ENCODE results near the gene ZDHHC19. TPM values are rescaled to one million over a fixed set of nuclear protein-coding genes. Genes with fewer than 3 reads are reported as not detected.

ZDHHC19 gene
- polyA plus RNA-seq, 1 donor (not counting 4 experiments of a cell fraction or from before 2014, with no cell fraction given), result not detected

DNA sequence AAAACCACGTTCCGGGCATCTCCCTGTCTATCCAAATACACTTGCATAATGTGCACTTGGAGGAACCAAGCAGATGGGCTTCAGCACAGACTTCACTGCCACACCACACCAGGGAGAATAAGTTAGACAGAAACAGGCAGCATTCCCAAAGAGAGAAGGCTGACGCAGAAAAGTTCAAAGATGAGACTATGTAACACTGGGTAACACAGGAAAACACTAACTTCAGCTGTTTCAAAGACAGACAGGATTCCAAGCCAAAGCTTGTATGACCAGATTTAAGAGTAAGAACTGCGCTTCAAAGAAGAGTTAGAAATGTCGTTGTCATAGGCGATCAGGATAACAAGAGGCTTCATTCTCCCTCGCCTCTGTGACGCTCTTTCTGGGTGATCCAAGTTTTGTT is 25.0 kb upstream of the ZDHHC19 start:
- H3K27ac ChIP-seq (ENCODE audit: control insufficient read depth, insufficient read depth, low read length), result no peak overlapping the region
- no peaks in the 10 kb centered on the region for H3K4me1 ChIP-seq (ENCODE audit: control insufficient read depth, extremely low read depth, insufficient read depth, low read length)
- no peak overlapping the region for H3K4me2 ChIP-seq (ENCODE audit: control insufficient read depth, extremely low read depth, insufficient read depth, low read depth, low read length)
- dilution Hi-C loops (cut with MboI; ENCODE audit: extremely low pct_ligation_motif_present, low sequenced_read_pairs), result no loop called here
- H3K9me1 ChIP-seq (ENCODE audit: control insufficient read depth, extremely low read depth, insufficient read depth, low read length), result no peaks in the 10 kb centered on the region
- no peak overlapping the region for H2AFZ ChIP-seq (ENCODE audit: control insufficient read depth, low read length)
- H3K9ac ChIP-seq (ENCODE audit: control insufficient read depth, extremely low read depth, insufficient read depth, low read length), result no peak overlapping the region
- no peak for DNase-seq (ENCODE audit: low read depth, low spot score)
- no peaks in the 10 kb centered on the region for H4K20me1 ChIP-seq (ENCODE audit: control insufficient read depth, extremely low read depth, insufficient read depth, low read length)
- no peaks in the 10 kb centered on the region for H3K9me3 ChIP-seq (ENCODE audit: control insufficient read depth, low read depth, low read length)
- no peak overlapping the region for H3K4me3 ChIP-seq (ENCODE audit: control insufficient read depth in 2 of 3, extremely low read depth in 1 of 3, insufficient read depth in 2 of 3, low read depth in 1 of 3, low read length in 3 of 3)
- H3K79me2 ChIP-seq (ENCODE audit: control insufficient read depth, insufficient read depth, low read length), result no peaks in the 10 kb centered on the region
- H3K36me3 ChIP-seq (ENCODE audit: control insufficient read depth in 2 of 2, extremely low read depth in 1 of 2, insufficient read depth in 2 of 2, low read length in 2 of 2), result peaks cover 26 to 31% of the 10 kb centered on the region in 2 experiments
- FAIRE-seq, result no peak
- no peaks in the 10 kb centered on the region for H3K27me3 ChIP-seq (ENCODE audit: control insufficient read depth, extremely low read depth, insufficient read depth, low read length)
- TF ChIP-seq EZH2 (IDR thresholded peaks at IDR 0.05; ENCODE audit: low read length), result no peak
- TF ChIP-seq, protein P1, sequence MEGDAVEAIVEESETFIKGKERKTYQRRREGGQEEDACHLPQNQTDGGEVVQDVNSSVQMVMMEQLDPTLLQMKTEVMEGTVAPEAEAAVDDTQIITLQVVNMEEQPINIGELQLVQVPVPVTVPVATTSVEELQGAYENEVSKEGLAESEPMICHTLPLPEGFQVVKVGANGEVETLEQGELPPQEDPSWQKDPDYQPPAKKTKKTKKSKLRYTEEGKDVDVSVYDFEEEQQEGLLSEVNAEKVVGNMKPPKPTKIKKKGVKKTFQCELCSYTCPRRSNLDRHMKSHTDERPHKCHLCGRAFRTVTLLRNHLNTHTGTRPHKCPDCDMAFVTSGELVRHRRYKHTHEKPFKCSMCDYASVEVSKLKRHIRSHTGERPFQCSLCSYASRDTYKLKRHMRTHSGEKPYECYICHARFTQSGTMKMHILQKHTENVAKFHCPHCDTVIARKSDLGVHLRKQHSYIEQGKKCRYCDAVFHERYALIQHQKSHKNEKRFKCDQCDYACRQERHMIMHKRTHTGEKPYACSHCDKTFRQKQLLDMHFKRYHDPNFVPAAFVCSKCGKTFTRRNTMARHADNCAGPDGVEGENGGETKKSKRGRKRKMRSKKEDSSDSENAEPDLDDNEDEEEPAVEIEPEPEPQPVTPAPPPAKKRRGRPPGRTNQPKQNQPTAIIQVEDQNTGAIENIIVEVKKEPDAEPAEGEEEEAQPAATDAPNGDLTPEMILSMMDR (optimal IDR thresholded peaks at IDR 0.05 in 1 of 3, IDR thresholded peaks at IDR 0.05 in 1 of 3, conservative IDR thresholded peaks at IDR 0.05 in 1 of 3; ENCODE audit: extremely low read depth in 1 of 3, insufficient read depth in 2 of 3, low read length in 3 of 3), result no peak

DNA sequence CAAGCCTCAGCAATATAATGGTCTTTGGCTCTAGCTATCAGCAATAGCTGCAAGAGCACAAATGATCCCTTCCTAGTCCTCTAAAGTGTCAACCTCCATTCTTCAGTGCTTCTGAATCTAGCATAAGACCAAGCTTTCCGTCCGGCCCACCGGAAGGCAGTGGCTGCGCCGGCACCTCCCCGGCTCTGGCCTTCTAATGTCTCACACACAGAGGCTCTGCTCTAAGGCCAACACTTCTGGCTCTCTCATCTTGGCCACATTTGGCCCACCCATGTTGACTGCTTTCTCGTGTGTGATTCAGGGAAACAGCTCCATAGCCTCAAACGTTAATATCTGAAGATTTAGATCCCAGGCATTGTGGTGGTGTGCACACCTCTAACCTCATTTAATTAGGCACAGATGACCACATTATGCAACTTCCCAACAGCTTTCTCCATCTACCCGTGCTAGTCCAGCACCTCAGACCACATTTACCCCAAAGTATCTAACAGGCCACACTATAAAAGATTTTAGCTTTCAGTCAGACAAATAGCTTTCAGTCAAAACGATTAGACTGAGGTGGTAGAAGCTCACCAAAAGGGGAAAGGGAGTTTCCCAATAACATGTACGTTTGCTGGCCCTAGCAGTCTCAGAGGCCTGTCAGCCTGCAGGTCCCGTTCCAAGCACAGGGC is 24.4 kb upstream of the ZDHHC19 start:
- Histone ChIP-seq H3K36me3 (ENCODE audit: control insufficient read depth in 2 of 2, extremely low read depth in 1 of 2, insufficient read depth in 2 of 2, low read length in 2 of 2) (peaks cover 20 to 29% of the 10 kb centered on the region in 2 experiments), H3K27ac (ENCODE audit: control insufficient read depth, insufficient read depth, low read length) (no peak overlapping the region), H3K4me2 (ENCODE audit: control insufficient read depth, extremely low read depth, insufficient read depth, low read depth, low read length) (no peak overlapping the region), H3K9me3 (ENCODE audit: control insufficient read depth, low read depth, low read length) (no peaks in the 10 kb centered on the region), H3K4me3 (ENCODE audit: control insufficient read depth in 2 of 3, extremely low read depth in 1 of 3, insufficient read depth in 2 of 3, low read depth in 1 of 3, low read length in 3 of 3) (no peak overlapping the region), H2AFZ (ENCODE audit: control insufficient read depth, low read length) (no peak overlapping the region), H3K9ac (ENCODE audit: control insufficient read depth, extremely low read depth, insufficient read depth, low read length) (no peak overlapping the region), H3K27me3 (ENCODE audit: control insufficient read depth, extremely low read depth, insufficient read depth, low read length) (no peaks in the 10 kb centered on the region), H4K20me1 (ENCODE audit: control insufficient read depth, extremely low read depth, insufficient read depth, low read length) (no peaks in the 10 kb centered on the region), H3K4me1 (ENCODE audit: control insufficient read depth, extremely low read depth, insufficient read depth, low read length) (no peaks in the 10 kb centered on the region), H3K9me1 (ENCODE audit: control insufficient read depth, extremely low read depth, insufficient read depth, low read length) (no peaks in the 10 kb centered on the region), H3K79me2 (ENCODE audit: control insufficient read depth, insufficient read depth, low read length) (no peaks in the 10 kb centered on the region)
- DNase-seq (ENCODE audit: low read depth, low spot score) (no peak), FAIRE-seq (no peak)
- dilution Hi-C loops (cut with MboI; ENCODE audit: extremely low pct_ligation_motif_present, low sequenced_read_pairs), result no loop called here
- no peak for TF ChIP-seq EZH2 (IDR thresholded peaks at IDR 0.05; ENCODE audit: low read length)
- TF ChIP-seq, protein P1 (optimal IDR thresholded peaks at IDR 0.05 in 1 of 3, IDR thresholded peaks at IDR 0.05 in 1 of 3, conservative IDR thresholded peaks at IDR 0.05 in 1 of 3; ENCODE audit: extremely low read depth in 1 of 3, insufficient read depth in 2 of 3, low read length in 3 of 3), result no peak

Data from keratinocyte (primary cell).